Keratinocyte (primary cell): ENCODE measurements around the gene KCNMA1.

ENCODE experiments used
- EZH2 ChIP-seq: IDR thresholded peaks from one replicate; pipeline ENCODE4 v1.6.1; 2012; ENCODE audit warnings: inconsistent platforms, mild to moderate bottlenecking, low read length, moderate library complexity
- TF ChIP-seq, protein P1 (sequence below), 3 experiments: IDR thresholded peaks in 1 of 3; conservative IDR thresholded peaks in 1 of 3; optimal IDR thresholded peaks in 1 of 3; 2 replicates in 2 of 3; 3 replicates in 1 of 3; pipeline versions ENCODE3 to v1.5.1; 2011; ENCODE audit warnings: low read length in 3 of 3, mild to moderate bottlenecking in 3 of 3, moderate library complexity in 2 of 3, control low read depth in 1 of 3, inconsistent platforms in 1 of 3; ENCODE audit not compliant: insufficient read depth in 2 of 3; ENCODE audit errors: extremely low read depth in 1 of 3

DNA sequence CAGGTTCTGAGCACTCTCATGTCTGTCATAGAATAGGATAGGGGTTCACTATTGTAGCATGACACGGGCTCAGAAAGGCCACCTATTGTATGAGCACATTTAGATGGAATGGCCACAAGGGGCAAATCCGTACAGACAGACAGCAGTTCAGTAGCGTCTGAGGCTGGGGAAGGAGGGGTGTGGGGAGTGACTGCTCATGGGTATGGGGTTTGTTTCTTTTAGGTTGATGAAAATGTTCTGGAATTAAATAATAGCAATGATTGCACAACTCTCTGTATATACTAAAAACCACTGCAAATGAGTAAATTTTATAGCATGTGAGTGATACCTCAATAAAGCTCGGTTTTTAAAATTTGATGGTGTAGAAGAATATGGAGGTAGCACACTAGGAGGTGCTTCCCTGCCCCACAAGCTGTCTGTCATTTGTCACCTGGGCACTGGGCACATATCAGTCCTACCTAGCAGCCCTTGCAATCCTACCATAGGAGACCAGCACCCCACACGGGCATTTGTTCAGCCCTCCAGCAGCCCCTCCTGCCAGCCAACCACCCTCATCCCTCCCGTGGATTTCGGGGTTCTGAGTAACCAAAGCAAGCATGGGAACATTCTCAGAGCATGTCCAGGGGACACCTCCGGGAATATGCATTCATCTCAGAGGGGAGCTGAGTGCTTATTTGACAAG, 35.2 kb downstream of the KCNMA1 start:
- TF ChIP-seq, protein P1, sequence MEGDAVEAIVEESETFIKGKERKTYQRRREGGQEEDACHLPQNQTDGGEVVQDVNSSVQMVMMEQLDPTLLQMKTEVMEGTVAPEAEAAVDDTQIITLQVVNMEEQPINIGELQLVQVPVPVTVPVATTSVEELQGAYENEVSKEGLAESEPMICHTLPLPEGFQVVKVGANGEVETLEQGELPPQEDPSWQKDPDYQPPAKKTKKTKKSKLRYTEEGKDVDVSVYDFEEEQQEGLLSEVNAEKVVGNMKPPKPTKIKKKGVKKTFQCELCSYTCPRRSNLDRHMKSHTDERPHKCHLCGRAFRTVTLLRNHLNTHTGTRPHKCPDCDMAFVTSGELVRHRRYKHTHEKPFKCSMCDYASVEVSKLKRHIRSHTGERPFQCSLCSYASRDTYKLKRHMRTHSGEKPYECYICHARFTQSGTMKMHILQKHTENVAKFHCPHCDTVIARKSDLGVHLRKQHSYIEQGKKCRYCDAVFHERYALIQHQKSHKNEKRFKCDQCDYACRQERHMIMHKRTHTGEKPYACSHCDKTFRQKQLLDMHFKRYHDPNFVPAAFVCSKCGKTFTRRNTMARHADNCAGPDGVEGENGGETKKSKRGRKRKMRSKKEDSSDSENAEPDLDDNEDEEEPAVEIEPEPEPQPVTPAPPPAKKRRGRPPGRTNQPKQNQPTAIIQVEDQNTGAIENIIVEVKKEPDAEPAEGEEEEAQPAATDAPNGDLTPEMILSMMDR (optimal IDR thresholded peaks at IDR 0.05 in 1 of 3, IDR thresholded peaks at IDR 0.05 in 1 of 3, conservative IDR thresholded peaks at IDR 0.05 in 1 of 3; ENCODE audit: extremely low read depth in 1 of 3, insufficient read depth in 2 of 3, low read length in 3 of 3): no peak
- TF ChIP-seq EZH2: no peak
